GM10847 (cell line): ENCODE measurements around the gene BNIP5.

Experiments used
- POLR2A ChIP-seq: IDR thresholded peaks from 2 replicates; pipeline ENCODE4 v1.6.1; 2011; ENCODE audit not compliant: insufficient read length; ENCODE audit errors: extremely low read depth

The BNIP5 gene

DNA sequence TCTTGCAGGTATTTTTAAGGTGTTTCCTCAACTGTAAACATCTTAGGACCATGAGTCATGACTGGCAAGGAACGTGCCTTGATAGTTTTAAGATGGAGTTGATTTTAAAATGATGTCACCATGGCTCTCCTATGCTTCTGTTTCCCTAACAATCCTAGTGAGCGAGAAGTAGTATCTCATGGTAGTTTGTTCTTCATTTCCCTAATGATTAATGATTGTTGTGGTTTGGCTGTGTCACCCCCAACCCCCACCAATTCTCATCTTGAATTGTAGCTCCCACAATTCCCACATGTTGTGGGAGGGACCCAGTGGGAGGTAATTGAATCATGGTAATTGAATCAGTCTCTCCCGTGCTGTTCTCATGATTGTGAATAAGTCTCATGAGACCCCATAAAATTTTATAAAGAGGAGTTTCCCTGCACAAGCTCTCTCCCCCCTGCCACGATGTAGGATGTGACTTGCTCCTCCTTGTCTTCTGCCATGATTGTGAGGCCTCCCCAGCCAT lies 16.8 kb upstream of the BNIP5 start:
- no peak for TF ChIP-seq POLR2A

DNA sequence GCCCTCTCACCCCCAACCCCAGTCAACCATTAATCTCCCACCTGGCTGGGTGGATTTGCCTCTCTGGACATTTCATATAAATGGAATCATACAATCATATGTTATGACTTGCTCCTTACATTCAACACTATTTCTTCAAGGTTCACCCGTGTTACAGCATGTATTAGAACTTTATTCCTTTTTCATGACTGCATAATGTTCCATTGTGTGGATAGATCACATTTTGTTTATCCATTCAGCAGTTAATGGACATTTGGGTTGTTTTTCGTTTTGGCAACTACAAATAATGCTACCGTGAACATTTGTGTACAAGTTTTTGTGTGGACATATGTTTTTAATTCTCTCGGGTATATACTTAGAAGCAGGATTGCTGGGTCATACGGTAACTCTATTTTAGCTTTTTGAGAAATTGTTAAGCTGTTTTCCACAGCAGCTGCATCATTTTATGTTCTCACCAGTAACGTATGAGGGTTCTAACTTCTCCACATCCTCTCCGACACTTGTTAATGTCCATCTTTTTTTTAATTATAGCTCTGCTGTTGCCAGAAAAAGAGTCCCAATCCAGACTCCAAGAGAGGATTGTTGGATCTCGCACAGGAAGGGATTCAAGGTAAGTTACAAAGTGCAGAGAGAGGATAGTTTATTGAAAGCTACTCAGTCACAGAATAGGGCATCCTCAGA lies 15.9 kb upstream of the BNIP5 start:
- no peak for TF ChIP-seq POLR2A

DNA sequence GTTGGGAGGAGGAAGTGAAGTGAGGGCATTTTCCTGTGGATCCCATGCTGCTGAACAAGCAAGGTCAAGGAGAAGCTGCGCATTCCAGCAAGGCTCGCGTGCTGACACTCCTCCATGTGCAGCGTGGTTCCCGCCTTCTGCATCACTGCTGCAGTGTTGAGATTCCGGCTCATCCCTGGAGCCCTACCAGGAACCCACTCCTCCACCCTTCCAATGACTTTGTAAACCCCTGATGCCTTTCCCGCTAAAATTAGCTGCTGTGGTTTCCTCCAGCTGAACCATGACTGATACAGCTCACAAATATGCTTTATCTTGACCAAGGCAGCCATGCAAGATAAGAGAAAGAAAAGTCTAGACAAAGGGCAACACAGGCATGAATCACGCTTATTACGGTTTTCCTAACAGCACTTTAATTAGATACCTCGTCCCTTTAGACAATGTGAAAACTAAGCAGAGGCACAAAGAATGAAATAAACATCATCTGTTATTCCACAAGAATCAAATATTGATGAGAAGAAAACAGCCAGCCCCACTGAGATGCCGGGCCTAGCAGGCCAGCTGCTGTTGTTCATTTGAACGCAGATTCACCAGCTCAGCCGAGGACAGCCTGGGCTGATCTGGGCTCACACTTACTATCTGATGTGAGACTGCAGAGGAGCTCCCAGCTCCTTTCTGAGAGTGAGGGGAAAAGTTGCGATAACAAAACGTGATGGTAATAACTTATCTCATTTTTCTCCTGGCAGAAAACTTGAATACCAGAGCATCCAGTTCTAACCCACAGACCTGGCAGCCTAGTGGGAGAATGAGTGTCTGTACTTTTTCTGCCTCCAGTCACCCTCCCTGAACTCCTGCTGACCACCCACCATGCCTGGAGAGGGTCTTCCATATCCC lies 14.2 kb upstream of the BNIP5 start:
- TF ChIP-seq POLR2A: no peak

DNA sequence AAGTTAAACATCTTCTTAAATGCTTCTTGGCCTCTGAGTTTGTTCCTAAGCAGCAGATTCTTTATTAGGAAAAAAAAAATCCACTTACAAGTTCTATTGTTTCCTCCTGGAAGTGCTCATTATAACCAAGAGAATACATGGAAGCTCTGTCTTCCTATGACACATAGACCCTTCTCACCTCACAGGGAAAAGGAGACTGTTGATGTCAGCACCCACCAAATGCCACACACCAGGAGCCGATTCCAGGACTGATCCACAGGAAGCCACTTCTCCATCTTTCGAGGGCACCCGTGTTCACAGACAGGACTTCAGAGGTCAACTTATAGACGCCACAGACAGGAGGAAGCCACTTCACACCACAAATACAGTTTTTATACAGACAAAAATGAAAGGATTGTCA lies 13.4 kb upstream of the BNIP5 start:
- no peak for TF ChIP-seq POLR2A

DNA sequence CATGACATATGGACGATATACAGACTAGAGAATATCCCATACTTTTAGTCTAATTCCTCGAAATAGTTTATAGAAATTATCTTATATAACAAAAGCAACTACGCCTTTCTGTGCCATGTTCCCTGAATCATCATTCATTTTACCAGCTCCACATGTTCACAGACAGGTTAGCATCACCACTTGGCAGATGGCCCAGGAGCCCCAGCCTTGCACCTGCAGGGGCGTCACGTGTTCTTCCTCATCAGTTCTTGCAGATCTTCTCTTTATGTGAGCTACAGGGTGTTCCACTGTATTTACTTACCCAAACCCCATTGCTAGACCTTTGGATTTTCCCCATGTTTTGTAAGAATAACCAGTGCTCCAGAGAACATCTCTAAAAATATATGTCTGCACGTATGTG lies 12.6 kb upstream of the BNIP5 start:
- TF ChIP-seq POLR2A: no peak

DNA sequence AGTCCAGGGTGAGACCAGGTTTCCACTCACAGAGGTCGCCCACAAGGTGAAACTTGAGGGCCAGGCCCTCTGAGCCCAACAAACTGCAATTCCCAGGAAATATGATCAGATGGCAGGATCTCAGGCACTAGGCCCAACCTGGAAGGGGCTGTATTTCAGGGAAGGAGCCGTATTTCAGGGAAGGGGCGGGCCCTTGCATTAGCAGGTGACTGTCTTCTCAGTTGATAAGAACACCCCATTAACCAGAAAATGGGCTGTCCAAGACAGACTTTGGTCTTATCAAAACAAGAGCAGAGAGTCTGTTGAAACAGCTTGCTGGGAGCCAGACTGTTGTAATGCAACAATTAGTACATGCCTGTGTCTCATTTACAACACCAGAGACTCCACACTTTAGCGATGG lies 10.9 kb upstream of the BNIP5 start:
- no peak for TF ChIP-seq POLR2A

DNA sequence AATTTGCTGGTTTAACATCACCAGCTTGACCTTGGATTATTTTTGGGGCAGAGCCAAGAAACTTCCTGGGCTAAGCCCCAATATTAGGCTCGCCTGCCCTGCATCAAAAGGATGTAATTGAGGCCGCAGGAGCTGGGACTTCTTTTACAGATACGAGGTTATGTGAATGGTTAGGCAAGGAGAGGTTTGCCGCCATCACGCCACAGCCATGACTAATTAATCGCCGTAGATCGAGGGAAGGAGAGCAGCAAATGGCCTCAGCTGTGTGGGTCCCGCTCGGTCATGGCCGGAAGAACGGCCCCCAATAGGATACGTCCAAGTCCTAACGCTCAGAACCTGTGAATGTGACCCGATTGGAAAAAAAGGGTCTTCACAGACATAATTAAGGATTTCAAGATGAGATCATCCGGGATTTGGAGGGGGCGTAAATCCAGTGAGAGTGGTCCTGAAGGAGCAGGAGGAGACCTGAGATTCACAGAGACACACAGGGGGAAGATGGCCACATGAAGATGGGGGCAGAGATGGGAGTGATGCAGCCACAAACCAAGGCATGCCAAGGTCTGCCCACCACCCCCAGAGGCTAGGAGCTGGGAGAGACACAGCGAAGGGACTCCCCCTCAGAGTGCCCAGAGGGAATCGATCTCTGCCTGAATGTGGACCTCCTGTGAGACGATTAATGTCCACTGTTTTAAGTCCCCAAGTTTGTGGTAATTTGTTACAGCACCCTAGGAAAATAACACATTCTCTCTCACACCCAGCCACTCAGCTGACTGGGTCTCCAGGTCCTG lies 10.0 kb upstream of the BNIP5 start:
- TF ChIP-seq POLR2A: no peak

DNA sequence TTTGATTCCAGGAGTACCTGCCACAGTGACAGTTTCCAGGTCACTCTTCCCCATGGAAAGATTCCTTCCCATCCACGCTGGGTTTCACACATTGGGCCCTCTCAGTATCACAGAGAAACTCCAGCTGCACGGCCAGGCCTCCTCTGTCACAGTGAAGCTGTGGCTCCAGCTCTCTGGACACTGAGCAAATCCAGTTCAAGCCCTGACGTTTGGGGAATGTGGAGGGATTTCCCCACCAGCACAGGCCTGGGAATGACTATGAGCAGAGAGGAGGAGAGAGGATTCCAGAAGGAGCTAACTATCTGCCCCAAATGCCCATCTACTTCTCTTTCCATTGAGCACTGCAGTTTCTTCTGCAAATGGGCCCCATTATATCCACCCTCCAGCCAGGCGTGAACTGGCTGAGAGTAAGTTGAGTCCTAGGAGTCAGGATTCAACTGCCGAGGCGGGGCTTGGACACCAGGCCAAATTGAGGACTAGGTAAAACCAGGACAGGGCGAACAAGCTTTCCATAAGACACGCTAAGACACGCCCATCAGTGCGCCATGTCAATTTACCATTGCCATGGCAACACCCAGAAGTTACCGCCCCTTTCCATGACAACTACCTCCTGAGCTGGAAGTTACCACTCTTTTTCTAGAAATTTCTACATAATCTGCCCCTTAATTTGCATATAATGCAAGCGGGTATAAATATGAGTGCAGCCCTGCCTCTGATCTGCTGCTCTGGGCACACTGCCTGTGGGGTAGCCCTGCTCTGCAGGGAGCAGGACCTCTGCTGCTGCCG lies 9.2 kb upstream of the BNIP5 start:
- TF ChIP-seq POLR2A: no peak

DNA sequence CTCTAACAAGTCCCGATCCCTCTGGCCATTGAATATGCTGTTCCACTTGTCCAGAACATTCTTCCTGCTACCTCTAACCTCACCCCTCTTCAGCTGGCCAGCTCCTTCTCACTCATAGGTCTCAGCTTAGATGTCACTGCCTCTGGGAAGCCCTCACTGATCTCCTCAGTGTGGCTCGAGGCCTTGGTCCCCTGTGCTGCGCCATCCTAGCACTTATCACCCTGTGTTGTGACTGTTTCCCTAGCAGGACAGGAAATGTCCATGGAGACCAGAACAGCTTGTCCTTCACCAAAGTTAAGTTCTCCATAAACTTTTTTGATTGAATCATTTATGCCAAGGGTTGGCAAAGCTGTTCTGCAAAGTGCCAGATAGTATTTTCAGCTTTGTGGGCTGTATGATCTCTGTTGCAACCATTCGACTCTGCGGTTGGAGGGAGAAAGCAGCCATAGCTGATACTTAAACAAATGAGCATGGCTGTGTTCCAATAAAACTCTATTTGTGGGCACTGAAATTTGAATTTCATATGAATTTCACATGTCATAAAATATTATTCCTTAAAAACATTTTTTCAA lies 6.5 kb upstream of the BNIP5 start:
- no peak for TF ChIP-seq POLR2A

DNA sequence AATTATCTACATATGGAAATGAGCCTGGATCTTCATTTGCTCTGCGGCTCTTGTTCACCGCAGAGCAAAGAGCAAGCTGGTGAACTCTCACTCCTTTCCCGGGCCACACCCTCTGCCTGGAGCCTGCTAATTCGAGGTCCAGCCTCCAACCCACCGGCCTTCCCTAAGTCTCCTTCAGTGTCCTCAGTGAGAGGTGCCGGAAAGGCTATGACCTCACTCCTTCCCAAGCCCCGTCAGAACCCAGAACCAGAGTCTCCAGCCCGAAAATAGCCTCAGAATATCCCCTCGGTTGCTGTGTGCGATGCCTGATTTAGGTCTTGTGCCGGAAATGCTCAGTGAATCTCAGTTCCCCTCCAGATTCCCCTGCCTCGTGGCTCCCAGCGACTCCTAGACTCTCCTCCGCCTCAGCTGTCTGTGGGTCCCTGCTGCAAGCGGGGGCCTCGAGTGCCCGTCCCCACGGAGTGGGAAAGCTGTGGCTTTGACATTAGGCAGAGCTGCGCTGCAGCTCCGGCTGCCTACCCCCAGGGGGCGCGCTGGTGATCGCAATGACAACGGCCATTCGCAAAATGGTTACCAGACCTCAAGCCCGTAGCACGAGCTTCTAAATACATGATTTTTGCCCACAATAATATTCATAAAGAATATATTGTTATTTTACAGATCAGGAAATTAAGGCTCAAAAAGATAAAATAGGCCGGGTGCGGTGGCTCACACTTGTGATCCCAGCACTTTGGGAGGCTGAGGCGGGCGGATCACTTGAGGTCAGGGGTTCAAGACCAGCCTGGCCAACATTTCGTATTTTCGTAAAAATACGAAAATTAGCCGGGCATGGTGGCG lies 4.1 kb upstream of the BNIP5 start:
- no peak for TF ChIP-seq POLR2A

DNA sequence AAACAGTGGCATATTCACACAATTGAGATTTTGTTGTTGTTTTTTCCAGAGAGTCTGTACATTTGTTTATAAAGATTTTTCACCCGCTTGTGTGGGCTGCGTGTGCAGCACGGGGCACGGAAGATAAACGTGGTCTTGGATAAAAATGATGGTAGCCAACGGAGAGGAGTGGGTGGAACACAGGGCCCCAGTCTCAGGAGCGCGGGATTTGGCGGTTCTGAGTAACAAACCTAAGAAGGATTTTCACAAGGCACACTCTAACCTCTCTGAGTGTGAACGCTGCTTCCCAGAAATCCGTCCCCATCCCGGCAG lies 3.6 kb upstream of the BNIP5 start:
- TF ChIP-seq POLR2A: no peak

DNA sequence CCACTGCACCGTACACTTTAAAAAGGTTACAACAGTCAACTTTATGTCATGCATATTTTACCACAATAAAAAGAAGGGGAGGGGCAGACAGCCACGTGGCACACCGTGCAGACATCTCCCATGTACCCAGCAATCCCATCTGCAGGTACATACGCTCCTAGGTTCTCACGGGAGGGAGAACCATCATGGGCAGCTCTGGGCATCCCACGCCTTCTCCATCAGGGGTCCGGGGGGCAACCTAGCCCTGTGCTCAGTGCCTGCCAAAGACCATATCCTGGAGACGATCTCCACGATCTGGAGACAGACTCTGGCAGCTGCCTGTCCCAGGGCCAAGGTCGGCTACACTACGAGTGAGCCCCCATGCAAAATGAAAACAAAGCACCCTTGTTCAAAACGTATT lies 2.5 kb upstream of the BNIP5 start:
- no peak for TF ChIP-seq POLR2A

DNA sequence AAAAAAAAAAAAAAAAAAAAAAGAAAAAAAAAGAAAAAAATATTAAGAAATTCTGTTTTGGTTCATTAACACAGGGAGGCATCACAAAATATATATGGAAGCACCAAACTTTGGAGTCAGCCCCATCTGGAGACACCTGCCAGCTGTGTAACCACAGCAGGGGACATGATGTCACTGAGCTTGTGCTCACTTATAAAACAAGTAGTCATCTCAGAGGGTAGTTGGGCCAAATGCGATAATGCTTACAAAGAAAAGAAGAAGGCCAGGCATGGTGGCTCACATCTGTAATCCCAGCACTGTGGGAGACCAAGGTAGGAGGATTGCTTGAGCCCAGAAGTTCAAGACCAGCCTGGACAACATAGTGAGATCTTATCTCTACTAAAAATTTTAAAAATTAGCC lies 1.1 kb upstream of the BNIP5 start:
- TF ChIP-seq POLR2A: no peak

DNA sequence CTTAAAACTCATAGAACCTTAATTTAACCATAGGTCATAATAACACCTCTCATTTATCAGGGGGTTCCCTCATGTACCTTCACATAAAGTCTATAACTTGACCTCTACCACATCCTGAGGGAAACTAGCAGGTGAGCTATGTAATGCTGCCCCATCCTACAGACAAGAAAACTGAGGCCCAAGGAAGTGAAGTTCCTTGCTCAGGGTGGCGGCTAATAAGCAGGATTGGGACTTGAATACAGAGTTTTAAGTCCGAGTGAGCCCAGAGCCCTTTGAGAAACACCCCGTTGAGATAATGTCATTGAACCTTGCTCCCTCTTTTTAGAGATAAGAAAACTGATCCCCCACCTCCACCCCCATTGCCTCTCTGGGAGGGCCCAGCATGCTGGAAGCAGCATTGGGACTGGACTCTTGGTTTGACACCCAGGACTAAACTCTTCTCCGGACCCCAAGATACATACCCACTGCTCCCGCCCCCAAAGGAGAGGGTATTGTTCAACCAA lies 429 bp downstream of the BNIP5 start:
- no peak for TF ChIP-seq POLR2A
